WTC11 (cell line): ENCODE data around the gene YOD1. TPM values are rescaled to one million over a fixed set of nuclear protein-coding genes. Genes with fewer than 3 reads are reported as not detected.
A peak's percentile ranks its signal among the peaks of the same experiment; 100 is the strongest.

Experiments used
- ATAC-seq: fragments of 200-7000 bp; cut with Tn5 transposase; 2 replicates; pipeline ENCODE4 v1.10.0; 2021; ENCODE audit warnings: mild to moderate bottlenecking, moderate library complexity
- CTCF ChIA-PET: fragments of 300-600 bp; sonication (Branson Sonifier 250); formaldehyde crosslinking; loops from one replicate; lab custom pipeline; 2021; ENCODE audit warnings: antibody characterized with exemption; lab: Charles Lee
- POLR2A ChIA-PET: fragments of 350-600 bp; sonication (Branson Sonifier 250); formaldehyde crosslinking; loops from one replicate; lab custom pipeline; 2021; ENCODE audit warnings: antibody characterized with exemption; lab: Charles Lee
- DNase-seq: peaks from one replicate; pipeline ENCODE4 v3.0.0; 2021; ENCODE audit warnings: low spot score
- H3K27ac Mint-ChIP-seq: 2 replicates; pipeline ENCODE4 v1.8.0; 2021; ENCODE audit warnings: mixed read lengths
- H3K27me3 Mint-ChIP-seq: 2 replicates; pipeline ENCODE4 v1.8.0; 2021; ENCODE audit warnings: low read depth, mild to moderate bottlenecking, moderate library complexity, mixed read lengths
- H3K36me3 Mint-ChIP-seq: 2 replicates; pipeline ENCODE4 v1.8.0; 2021; ENCODE audit warnings: mixed read lengths
- H3K4me1 Mint-ChIP-seq: 2 replicates; pipeline ENCODE4 v1.8.0; 2022; ENCODE audit warnings: mixed read lengths
- H3K4me3 Mint-ChIP-seq: 2 replicates; pipeline ENCODE4 v1.8.0; 2021; ENCODE audit warnings: mild to moderate bottlenecking, moderate library complexity, mixed read lengths
- H3K9me3 Mint-ChIP-seq: 2 replicates; pipeline ENCODE4 v1.8.0; 2021; ENCODE audit warnings: mixed read lengths
- ATF1 ChIP-seq: sonication (generic); formaldehyde crosslinking; IDR thresholded peaks from 2 replicates; pipeline ENCODE4 v1.8.1; 2023; ENCODE audit warnings: mild to moderate bottlenecking, moderate library complexity, missing genetic modification reagents
- CREB1 ChIP-seq: sonication (generic); formaldehyde crosslinking; IDR thresholded peaks from 2 replicates; pipeline ENCODE4 v1.8.0; 2023; ENCODE audit warnings: mild to moderate bottlenecking, missing genetic modification reagents
- ELF4 ChIP-seq: sonication (generic); formaldehyde crosslinking; IDR thresholded peaks from 2 replicates; pipeline ENCODE4 v1.8.1; 2022; ENCODE audit warnings: low read depth, mild to moderate bottlenecking, moderate library complexity, missing genetic modification reagents
- FOXJ3 ChIP-seq: sonication (generic); formaldehyde crosslinking; IDR thresholded peaks from 2 replicates; pipeline ENCODE4 v1.9.0; 2021; ENCODE audit warnings: missing genetic modification reagents, mild to moderate bottlenecking, borderline replicate concordance
- HMGXB4 ChIP-seq: sonication (generic); formaldehyde crosslinking; IDR thresholded peaks from 2 replicates; pipeline ENCODE4 v1.8.1; 2023; ENCODE audit warnings: mild to moderate bottlenecking, moderate library complexity, missing genetic modification reagents
- JUN ChIP-seq: sonication (generic); formaldehyde crosslinking; IDR thresholded peaks from 2 replicates; pipeline ENCODE4 v1.8.0; 2023; ENCODE audit warnings: mild to moderate bottlenecking, missing genetic modification reagents
- MXD4 ChIP-seq: fragments of 250-450 bp; sonication (Bioruptor Pico); IDR thresholded peaks from 2 replicates; pipeline ENCODE4 v1.8.0; 2021; ENCODE audit warnings: mild to moderate bottlenecking, moderate library complexity, borderline replicate concordance
- RORB ChIP-seq: fragments of 250-450 bp; sonication (Bioruptor Pico); IDR thresholded peaks from 2 replicates; pipeline ENCODE4 v1.9.0; 2021; ENCODE audit warnings: mild to moderate bottlenecking
- SMAD3 ChIP-seq: sonication (generic); formaldehyde crosslinking; IDR thresholded peaks from 2 replicates; pipeline ENCODE4 v1.8.0; 2022; ENCODE audit warnings: missing genetic modification reagents, mild to moderate bottlenecking, borderline replicate concordance
- SMAD4 ChIP-seq: sonication (generic); formaldehyde crosslinking; IDR thresholded peaks from 2 replicates; pipeline ENCODE4 v1.8.0; 2022; ENCODE audit warnings: mild to moderate bottlenecking, missing genetic modification reagents
- ZSCAN18 ChIP-seq: fragments of 250-450 bp; sonication (Bioruptor Pico); IDR thresholded peaks from 2 replicates; pipeline ENCODE4 v2.1.2; 2022; ENCODE audit warnings: mild to moderate bottlenecking, moderate library complexity
- total RNA-seq: library from RNA; stranded (reverse); gene quantifications from 3 replicates; pipeline ENCODE4 v1.2.3, GENCODE V29; 2021
- TF ChIP-seq, protein P1 (sequence below): fragments of 200-600 bp; IDR thresholded peaks from 2 replicates; pipeline ENCODE4 v1.8.0; 2022; ENCODE audit warnings: antibody characterized with exemption
- TF ChIP-seq, protein P2 (sequence below): fragments of 250-450 bp; sonication (Bioruptor Pico); IDR thresholded peaks from 2 replicates; pipeline ENCODE4 v1.9.0; 2021; ENCODE audit warnings: moderate library complexity, mild to moderate bottlenecking, inconsistent platforms, borderline replicate concordance
- TF ChIP-seq, protein P3 (sequence below): sonication (generic); formaldehyde crosslinking; IDR thresholded peaks from 2 replicates; pipeline ENCODE4 v1.8.1; 2022; ENCODE audit warnings: mild to moderate bottlenecking, missing genetic modification reagents, moderate library complexity, borderline replicate concordance
- TF ChIP-seq, protein P4 (sequence below): fragments of 250-450 bp; sonication (Bioruptor Pico); IDR thresholded peaks from 2 replicates; pipeline ENCODE4 v1.8.0; 2021; ENCODE audit warnings: mild to moderate bottlenecking
- TF ChIP-seq, protein P5 (sequence below): fragments of 250-450 bp; sonication (Bioruptor Pico); IDR thresholded peaks from 2 replicates; pipeline ENCODE4 v1.9.0; 2021; ENCODE audit warnings: mild to moderate bottlenecking, borderline replicate concordance

Gene YOD1
- total RNA-seq, 1 experiment from 2014 or later = 12.0 TPM

- POLR2A ChIA-PET = no interaction called here
- Mint-ChIP-seq H3K4me3 (no peak overlapping the region), H3K36me3 (peaks cover 4% of the 10 kb centered on the region; the same call in 1 of the 2 replicates), H3K4me1 (peaks cover 12% of the 10 kb centered on the region), H3K27ac (no peak overlapping the region), H3K27me3 (no peaks in the 10 kb centered on the region), H3K9me3 (no peaks in the 10 kb centered on the region)
- DNase-seq (peak; percentile 46), ATAC-seq (peak; percentile 87)
- TF ChIP-seq HMGXB4 (CRISPR knock-in tag) = no peak
- TF ChIP-seq, protein P1, sequence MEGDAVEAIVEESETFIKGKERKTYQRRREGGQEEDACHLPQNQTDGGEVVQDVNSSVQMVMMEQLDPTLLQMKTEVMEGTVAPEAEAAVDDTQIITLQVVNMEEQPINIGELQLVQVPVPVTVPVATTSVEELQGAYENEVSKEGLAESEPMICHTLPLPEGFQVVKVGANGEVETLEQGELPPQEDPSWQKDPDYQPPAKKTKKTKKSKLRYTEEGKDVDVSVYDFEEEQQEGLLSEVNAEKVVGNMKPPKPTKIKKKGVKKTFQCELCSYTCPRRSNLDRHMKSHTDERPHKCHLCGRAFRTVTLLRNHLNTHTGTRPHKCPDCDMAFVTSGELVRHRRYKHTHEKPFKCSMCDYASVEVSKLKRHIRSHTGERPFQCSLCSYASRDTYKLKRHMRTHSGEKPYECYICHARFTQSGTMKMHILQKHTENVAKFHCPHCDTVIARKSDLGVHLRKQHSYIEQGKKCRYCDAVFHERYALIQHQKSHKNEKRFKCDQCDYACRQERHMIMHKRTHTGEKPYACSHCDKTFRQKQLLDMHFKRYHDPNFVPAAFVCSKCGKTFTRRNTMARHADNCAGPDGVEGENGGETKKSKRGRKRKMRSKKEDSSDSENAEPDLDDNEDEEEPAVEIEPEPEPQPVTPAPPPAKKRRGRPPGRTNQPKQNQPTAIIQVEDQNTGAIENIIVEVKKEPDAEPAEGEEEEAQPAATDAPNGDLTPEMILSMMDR = peak; percentile 74
- CTCF ChIA-PET = no interaction called here
Measured at GRCh38 chr1:207077470-207078377, 26.7 kb upstream of the YOD1 start.

GRCh38 chr1:207077012-207077411 is 26.0 kb upstream of the YOD1 start:
- ATAC-seq (no peak), DNase-seq (no peak)
- Mint-ChIP-seq H3K4me1 (peaks cover 12% of the 10 kb centered on the region), H3K27ac (no peak overlapping the region), H3K4me3 (no peak overlapping the region), H3K9me3 (no peaks in the 10 kb centered on the region), H3K27me3 (no peaks in the 10 kb centered on the region), H3K36me3 (peaks cover 11% of the 10 kb centered on the region)
- CTCF ChIA-PET = no interaction called here
- POLR2A ChIA-PET = no interaction called here
- TF ChIP-seq, protein P2, sequence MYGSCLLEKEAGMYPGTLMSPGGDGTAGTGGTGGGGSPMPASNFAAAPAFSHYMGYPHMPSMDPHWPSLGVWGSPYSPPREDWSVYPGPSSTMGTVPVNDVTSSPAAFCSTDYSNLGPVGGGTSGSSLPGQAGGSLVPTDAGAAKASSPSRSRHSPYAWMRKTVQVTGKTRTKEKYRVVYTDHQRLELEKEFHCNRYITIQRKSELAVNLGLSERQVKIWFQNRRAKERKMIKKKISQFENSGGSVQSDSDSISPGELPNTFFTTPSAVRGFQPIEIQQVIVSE (CRISPR knock-in tag) = no peak
- no peak for TF ChIP-seq SMAD3 (CRISPR knock-in tag)
- no peak for TF ChIP-seq CREB1 (CRISPR knock-in tag)
- TF ChIP-seq SMAD4 (CRISPR knock-in tag) = no peak
- TF ChIP-seq ATF1 (CRISPR knock-in tag) = no peak
- TF ChIP-seq JUN (CRISPR knock-in tag) = no peak
- TF ChIP-seq, protein P3, sequence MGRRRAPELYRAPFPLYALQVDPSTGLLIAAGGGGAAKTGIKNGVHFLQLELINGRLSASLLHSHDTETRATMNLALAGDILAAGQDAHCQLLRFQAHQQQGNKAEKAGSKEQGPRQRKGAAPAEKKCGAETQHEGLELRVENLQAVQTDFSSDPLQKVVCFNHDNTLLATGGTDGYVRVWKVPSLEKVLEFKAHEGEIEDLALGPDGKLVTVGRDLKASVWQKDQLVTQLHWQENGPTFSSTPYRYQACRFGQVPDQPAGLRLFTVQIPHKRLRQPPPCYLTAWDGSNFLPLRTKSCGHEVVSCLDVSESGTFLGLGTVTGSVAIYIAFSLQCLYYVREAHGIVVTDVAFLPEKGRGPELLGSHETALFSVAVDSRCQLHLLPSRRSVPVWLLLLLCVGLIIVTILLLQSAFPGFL (CRISPR knock-in tag) = no peak
- TF ChIP-seq, protein P4, sequence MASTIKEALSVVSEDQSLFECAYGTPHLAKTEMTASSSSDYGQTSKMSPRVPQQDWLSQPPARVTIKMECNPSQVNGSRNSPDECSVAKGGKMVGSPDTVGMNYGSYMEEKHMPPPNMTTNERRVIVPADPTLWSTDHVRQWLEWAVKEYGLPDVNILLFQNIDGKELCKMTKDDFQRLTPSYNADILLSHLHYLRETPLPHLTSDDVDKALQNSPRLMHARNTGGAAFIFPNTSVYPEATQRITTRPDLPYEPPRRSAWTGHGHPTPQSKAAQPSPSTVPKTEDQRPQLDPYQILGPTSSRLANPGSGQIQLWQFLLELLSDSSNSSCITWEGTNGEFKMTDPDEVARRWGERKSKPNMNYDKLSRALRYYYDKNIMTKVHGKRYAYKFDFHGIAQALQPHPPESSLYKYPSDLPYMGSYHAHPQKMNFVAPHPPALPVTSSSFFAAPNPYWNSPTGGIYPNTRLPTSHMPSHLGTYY (CRISPR knock-in tag) = no peak
- TF ChIP-seq ELF4 (CRISPR knock-in tag) = no peak
- TF ChIP-seq, protein P1 = no peak
- TF ChIP-seq FOXJ3 (CRISPR knock-in tag) = no peak
- TF ChIP-seq, protein P5, sequence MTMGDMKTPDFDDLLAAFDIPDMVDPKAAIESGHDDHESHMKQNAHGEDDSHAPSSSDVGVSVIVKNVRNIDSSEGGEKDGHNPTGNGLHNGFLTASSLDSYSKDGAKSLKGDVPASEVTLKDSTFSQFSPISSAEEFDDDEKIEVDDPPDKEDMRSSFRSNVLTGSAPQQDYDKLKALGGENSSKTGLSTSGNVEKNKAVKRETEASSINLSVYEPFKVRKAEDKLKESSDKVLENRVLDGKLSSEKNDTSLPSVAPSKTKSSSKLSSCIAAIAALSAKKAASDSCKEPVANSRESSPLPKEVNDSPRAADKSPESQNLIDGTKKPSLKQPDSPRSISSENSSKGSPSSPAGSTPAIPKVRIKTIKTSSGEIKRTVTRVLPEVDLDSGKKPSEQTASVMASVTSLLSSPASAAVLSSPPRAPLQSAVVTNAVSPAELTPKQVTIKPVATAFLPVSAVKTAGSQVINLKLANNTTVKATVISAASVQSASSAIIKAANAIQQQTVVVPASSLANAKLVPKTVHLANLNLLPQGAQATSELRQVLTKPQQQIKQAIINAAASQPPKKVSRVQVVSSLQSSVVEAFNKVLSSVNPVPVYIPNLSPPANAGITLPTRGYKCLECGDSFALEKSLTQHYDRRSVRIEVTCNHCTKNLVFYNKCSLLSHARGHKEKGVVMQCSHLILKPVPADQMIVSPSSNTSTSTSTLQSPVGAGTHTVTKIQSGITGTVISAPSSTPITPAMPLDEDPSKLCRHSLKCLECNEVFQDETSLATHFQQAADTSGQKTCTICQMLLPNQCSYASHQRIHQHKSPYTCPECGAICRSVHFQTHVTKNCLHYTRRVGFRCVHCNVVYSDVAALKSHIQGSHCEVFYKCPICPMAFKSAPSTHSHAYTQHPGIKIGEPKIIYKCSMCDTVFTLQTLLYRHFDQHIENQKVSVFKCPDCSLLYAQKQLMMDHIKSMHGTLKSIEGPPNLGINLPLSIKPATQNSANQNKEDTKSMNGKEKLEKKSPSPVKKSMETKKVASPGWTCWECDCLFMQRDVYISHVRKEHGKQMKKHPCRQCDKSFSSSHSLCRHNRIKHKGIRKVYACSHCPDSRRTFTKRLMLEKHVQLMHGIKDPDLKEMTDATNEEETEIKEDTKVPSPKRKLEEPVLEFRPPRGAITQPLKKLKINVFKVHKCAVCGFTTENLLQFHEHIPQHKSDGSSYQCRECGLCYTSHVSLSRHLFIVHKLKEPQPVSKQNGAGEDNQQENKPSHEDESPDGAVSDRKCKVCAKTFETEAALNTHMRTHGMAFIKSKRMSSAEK (CRISPR knock-in tag) = no peak
- TF ChIP-seq ZSCAN18 (CRISPR knock-in tag) = no peak
- no peak for TF ChIP-seq RORB (CRISPR knock-in tag)
- no peak for TF ChIP-seq MXD4 (CRISPR knock-in tag)
